ENCODE data around the gene TMEM259. TPM values are rescaled to one million over a fixed set of nuclear protein-coding genes. Genes with fewer than 3 reads are reported as not detected.
A peak's percentile ranks its signal among the peaks of the same experiment; 100 is the strongest.

Gene TMEM259
- total RNA-seq, 2 donors from 2014 or later, result 101 to 120 TPM

GRCh38 chr19:988081-988480 lies 32.8 kb downstream of the TMEM259 start:
- H3K27ac Mint-ChIP-seq, result no peak overlapping the region
- peaks cover 40% of the 10 kb centered on the region for H3K36me3 Mint-ChIP-seq (ENCODE audit: low read depth)
- no peaks in the 10 kb centered on the region for H3K27me3 Mint-ChIP-seq
- no peaks in the 10 kb centered on the region for H3K4me1 Mint-ChIP-seq
- ATAC-seq (replicated peaks), result no peak
- H3K4me3 Mint-ChIP-seq, result no peak overlapping the region
- H3K9me3 Mint-ChIP-seq, result no peaks in the 10 kb centered on the region

DNA sequence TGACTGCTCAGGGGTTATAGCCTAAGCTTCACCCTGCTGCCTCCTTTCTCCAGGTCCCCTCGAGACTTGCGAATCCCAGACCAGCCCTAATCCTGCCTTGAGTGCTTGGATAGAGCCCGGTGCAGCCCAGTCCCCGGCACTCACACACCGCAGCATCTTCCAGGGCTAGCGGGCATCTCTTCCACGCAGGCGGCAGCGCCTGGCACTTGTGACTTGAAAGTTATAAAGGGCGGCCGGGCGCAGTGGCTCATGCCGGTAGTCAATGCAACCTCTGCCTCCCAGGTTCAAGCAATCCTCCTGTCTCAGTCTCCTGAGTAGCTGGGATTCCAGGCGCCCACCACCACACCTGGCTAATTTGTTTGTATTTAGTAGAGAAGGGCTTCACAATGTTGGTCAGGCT lies 34.8 kb downstream of the TMEM259 start:
- ATAC-seq (replicated peaks), result no peak
- Mint-ChIP-seq H3K27me3 (no peaks in the 10 kb centered on the region), H3K36me3 (ENCODE audit: low read depth) (peaks cover 34% of the 10 kb centered on the region), H3K4me3 (peak overlapping the region; percentile 93), H3K4me1 (no peaks in the 10 kb centered on the region), H3K27ac (no peak overlapping the region), H3K9me3 (no peaks in the 10 kb centered on the region)

DNA sequence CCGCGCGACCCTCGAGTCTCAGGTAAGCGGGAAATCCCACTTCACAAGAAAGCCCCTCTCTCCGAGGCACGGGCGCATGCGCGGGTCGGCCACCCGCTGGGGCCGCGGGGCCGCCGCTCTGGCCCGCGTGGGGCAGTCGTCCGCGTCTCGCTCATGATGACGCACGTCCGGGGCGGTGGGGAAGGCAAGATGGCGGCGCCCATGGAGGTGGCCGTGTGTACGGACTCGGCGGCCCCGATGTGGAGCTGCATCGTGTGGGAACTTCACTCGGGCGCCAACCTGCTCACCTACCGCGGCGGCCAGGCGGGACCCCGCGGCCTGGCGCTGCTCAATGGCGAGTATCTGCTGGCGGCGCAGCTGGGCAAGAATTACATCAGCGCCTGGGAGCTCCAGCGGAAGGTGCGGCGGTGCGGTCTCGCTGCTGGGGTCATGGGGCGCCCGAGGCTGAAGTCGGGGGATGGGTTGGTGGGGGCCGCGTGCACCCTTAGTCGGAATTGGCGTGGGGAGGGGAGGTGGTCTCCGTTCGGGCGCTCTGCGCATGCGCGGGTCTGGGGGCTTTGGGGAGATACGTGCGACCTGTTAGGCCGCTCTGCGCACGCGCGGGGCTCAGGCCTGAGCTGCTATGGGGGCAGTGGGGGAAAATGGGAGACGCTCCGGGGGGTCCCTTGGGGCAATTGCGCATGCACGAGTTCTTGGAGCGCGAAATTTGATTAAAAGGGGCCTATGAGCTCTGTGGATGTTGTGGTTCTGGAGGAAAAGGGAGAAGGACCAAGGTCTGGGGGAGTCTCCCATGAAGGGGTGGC lies 36.6 kb downstream of the TMEM259 start, which contains the start of gene WDR18:
Gene WDR18, plus strand, starts transcription at position 181 of the 803 bp plus-strand sequence. Its CDS starts 9 bp downstream, at position 190.
- H3K27ac Mint-ChIP-seq, result peak within 1 kb of the TSS; percentile 87
- H3K9me3 Mint-ChIP-seq, result no peaks in the 10 kb centered on the region
- peak; percentile 93 for ATAC-seq (replicated peaks)
- no peaks in the 10 kb centered on the region for H3K4me1 Mint-ChIP-seq
- H3K36me3 Mint-ChIP-seq (ENCODE audit: low read depth), result peaks cover 34% of the 10 kb centered on the region
- peak within 1 kb of the TSS; percentile 93 for H3K4me3 Mint-ChIP-seq
- H3K27me3 Mint-ChIP-seq, result no peaks in the 10 kb centered on the region

DNA sequence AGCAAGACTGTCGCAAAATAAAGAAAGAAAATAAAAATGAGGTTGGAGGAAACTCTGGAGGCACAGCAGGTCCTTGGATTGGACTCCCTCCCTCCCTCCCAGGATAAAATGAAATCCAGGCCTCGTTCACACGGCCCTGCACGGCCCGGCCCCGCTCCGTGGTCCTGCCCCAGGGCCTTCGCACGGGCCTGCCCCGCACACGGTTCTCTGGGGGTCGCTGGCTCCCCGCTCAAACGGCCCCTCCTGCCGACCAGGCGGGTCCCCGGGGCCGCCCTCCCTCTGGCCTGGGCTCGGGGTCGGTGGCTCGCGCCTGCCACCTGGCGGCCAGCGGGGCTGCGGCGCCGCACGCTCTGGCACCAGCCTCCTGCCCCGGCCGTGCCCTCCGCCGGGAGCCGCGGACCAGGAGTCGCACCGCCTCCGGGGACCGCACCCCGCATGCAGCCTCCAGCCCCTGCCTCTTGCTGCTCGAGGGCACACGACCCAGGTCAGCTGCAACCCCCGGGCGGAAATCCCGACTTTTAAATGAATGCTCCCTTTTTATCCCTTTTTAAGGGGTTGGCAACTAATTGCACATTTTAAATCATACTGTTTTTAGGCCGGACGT lies 38.3 kb downstream of the TMEM259 start:
- peaks cover 18% of the 10 kb centered on the region for H3K36me3 Mint-ChIP-seq (ENCODE audit: low read depth)
- no peak overlapping the region for H3K27ac Mint-ChIP-seq
- H3K4me1 Mint-ChIP-seq, result no peaks in the 10 kb centered on the region
- peak; percentile 87 for ATAC-seq (replicated peaks)
- H3K4me3 Mint-ChIP-seq, result peak overlapping the region; percentile 93
- no peaks in the 10 kb centered on the region for H3K27me3 Mint-ChIP-seq
- H3K9me3 Mint-ChIP-seq, result no peaks in the 10 kb centered on the region

GRCh38 chr19:980133-980998 lies 40.6 kb downstream of the TMEM259 start:
- H3K27ac Mint-ChIP-seq, result no peak overlapping the region
- no peaks in the 10 kb centered on the region for H3K27me3 Mint-ChIP-seq
- peaks cover 5% of the 10 kb centered on the region for H3K36me3 Mint-ChIP-seq (ENCODE audit: low read depth)
- H3K4me3 Mint-ChIP-seq, result no peak overlapping the region
- ATAC-seq (replicated peaks), result no peak
- no peaks in the 10 kb centered on the region for H3K9me3 Mint-ChIP-seq
- H3K4me1 Mint-ChIP-seq, result no peaks in the 10 kb centered on the region

DNA sequence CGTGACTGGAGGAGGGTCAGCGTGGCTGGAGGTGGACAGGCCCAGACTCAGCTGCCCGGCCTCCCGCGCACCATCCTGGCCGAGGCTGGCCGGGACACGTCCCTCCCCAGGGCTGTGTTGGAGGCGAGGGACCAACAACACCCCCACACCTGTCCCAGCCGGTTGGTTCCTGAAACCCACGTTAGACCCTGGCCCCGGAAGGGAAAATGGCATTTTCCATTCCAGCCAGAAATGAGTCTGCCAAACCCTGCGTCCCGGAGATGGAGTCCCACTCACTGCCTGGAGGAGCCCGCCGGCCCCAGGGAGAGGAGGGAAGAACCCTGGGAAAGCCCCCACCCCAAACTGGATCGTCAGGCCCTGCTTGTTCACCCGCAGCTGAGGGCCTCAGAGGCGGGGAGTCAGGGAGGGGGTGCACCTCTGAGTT lies 41.6 kb downstream of the TMEM259 start:
- Mint-ChIP-seq H3K9me3 (no peaks in the 10 kb centered on the region), H3K27ac (no peak overlapping the region), H3K4me3 (no peak overlapping the region), H3K4me1 (no peaks in the 10 kb centered on the region), H3K27me3 (no peaks in the 10 kb centered on the region), H3K36me3 (ENCODE audit: low read depth) (peaks cover 4% of the 10 kb centered on the region)
- ATAC-seq (replicated peaks), result no peak

- no peak overlapping the region for H3K27ac Mint-ChIP-seq
- peaks cover 7% of the 10 kb centered on the region for H3K36me3 Mint-ChIP-seq (ENCODE audit: low read depth)
- peak; percentile 36 for ATAC-seq (replicated peaks)
- H3K27me3 Mint-ChIP-seq, result no peaks in the 10 kb centered on the region
- H3K9me3 Mint-ChIP-seq, result no peaks in the 10 kb centered on the region
- H3K4me1 Mint-ChIP-seq, result no peaks in the 10 kb centered on the region
- H3K4me3 Mint-ChIP-seq, result no peak overlapping the region
Observed at GRCh38 chr19:977058-977464, 43.9 kb downstream of the TMEM259 start.

DNA sequence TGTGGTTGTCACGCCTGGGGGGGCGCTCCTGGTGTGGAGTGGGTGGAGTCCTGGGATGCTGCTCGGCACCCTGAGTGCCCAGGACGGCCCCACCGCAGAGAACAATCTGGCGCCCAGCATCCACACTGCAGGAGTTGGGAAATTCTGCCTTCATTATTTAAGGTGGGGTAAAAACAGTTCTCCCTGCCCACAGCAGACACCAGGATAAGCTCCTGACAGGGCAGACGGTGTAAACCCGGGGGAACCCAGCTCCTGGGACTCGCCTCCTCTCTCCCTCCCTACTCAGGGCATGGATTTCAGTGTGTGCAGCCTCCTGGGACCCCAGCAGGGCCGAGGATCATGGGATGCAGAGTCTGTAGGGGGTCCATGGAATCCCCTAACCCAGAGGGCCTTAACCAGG lies 44.4 kb downstream of the TMEM259 start:
- H3K36me3 Mint-ChIP-seq (ENCODE audit: low read depth), result peaks cover 13% of the 10 kb centered on the region
- H3K27ac Mint-ChIP-seq, result no peak overlapping the region
- H3K9me3 Mint-ChIP-seq, result no peaks in the 10 kb centered on the region

DNA sequence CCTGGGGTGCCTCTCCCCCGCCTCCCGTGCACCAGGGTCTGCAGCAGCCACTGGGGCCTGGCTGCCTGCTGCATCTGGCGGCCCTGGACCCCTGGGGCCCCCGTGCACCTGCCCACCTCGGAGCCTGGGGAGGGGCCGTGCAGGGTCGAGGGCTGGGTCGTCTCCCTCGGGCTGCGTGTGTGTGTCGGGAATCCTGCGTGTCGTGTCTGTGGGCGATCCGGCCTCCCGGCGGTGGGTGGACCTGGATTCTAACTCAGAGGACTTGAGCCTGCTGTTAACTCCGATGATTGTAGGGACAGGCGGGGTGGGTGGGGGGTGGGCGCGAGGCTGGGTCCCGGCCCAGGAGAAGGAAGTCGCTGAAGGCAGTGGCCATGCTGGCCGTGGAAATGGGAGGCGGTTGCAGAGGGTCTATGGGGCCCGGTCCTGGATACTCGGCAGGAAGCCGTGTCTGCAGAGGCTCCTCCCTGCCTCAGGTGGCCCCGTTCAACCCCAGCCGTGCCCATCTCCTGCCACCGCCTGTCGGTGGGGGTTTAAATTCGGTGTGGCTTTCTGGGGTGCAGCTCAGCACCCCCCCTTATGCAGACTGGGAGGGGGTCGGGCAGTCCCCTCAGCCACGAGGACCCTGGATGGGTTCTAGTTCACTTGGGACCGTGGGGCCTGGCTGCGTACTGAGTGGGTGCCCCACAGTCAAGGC lies 46.2 kb downstream of the TMEM259 start:
- no peaks in the 10 kb centered on the region for H3K9me3 Mint-ChIP-seq
- no peaks in the 10 kb centered on the region for H3K4me1 Mint-ChIP-seq
- peaks cover 30% of the 10 kb centered on the region for H3K36me3 Mint-ChIP-seq (ENCODE audit: low read depth)
- H3K27me3 Mint-ChIP-seq, result no peaks in the 10 kb centered on the region
- no peak overlapping the region for H3K27ac Mint-ChIP-seq
- no peak for ATAC-seq (replicated peaks)
- H3K4me3 Mint-ChIP-seq, result no peak overlapping the region

More for the DNA sequence above, 44.4 kb downstream of the TMEM259 start:
- ATAC-seq (replicated peaks), result peak; percentile 25
- Mint-ChIP-seq H3K27me3 (no peaks in the 10 kb centered on the region), H3K4me3 (no peak overlapping the region), H3K4me1 (no peaks in the 10 kb centered on the region)

DNA sequence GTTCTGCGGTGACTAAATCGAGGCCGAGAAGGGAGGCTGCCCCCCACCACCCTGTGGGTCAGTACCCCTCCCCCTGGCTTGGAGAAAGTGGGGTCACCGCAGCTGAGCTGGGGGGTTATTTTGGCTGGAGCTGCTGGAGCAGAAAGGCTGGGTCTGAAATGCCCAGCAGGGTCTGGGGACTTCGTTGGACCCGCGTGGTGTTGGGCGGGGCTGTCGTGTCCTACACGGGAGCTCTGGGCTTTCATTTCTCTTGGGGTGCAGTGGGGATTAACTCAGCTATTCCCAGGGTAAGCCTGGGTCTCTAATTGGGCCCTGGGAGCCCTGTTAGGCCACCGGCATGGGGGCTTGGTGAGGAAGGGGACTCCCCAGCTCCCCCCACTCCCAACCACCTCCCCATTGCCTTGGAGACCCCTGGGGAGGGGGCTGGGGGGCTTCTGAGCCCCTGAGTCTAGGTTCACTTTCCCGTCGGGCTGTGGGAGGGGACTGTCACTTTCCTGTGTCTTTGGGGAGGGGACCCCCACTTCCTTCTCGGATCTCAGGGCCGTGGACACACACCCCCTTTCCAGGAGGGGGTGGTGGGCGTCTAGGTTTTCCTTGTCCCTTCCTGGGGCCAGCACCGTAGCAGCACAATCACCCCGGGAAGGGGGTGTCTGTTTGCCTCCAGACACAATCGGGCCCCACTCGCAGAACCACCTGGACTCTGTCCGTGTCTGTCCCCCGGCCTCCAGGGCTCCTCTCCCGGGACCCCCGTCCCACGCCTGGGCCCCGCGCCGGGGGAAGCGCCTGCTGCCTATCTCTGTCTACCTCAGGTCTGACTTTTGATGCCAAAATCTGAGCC lies 47.0 kb downstream of the TMEM259 start:
- H3K4me1 Mint-ChIP-seq, result no peaks in the 10 kb centered on the region
- no peak overlapping the region for H3K4me3 Mint-ChIP-seq
- no peak overlapping the region for H3K27ac Mint-ChIP-seq
- H3K27me3 Mint-ChIP-seq, result no peaks in the 10 kb centered on the region
- no peak for ATAC-seq (replicated peaks)
- H3K36me3 Mint-ChIP-seq (ENCODE audit: low read depth), result peaks cover 38% of the 10 kb centered on the region
- no peaks in the 10 kb centered on the region for H3K9me3 Mint-ChIP-seq

DNA sequence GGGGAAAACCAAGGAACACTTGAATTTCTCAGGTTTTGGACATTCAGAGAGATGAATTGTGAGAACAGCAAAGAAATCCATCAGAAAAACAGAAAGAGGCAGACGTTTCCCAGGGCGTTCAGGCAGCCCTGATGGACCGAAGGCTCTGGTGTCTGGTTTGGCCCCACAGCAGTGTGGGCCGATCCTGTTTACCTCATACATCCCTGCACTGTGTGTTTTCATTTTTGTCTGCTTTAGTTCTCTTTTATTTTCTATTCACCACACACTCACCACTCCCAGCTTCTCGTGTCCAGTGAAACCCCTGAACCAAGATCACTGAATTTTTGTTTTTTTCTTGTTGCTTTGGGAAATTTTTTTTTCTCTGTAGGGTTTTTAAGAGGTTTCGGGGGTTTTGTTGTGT lies 48.6 kb downstream of the TMEM259 start:
- ATAC-seq (replicated peaks), result no peak
- no peaks in the 10 kb centered on the region for H3K27me3 Mint-ChIP-seq
- peaks cover 55% of the 10 kb centered on the region for H3K36me3 Mint-ChIP-seq (ENCODE audit: low read depth)
- no peak overlapping the region for H3K4me3 Mint-ChIP-seq
- H3K9me3 Mint-ChIP-seq, result no peaks in the 10 kb centered on the region
- H3K4me1 Mint-ChIP-seq, result no peaks in the 10 kb centered on the region
- H3K27ac Mint-ChIP-seq, result no peak overlapping the region

- Mint-ChIP-seq H3K27me3 (no peaks in the 10 kb centered on the region), H3K36me3 (ENCODE audit: low read depth) (peaks cover 59% of the 10 kb centered on the region), H3K9me3 (no peaks in the 10 kb centered on the region), H3K4me1 (no peaks in the 10 kb centered on the region), H3K27ac (no peak overlapping the region), H3K4me3 (no peak overlapping the region)
- no peak for ATAC-seq (replicated peaks)
Observed at GRCh38 chr19:971795-972194, 49.1 kb downstream of the TMEM259 start.

GRCh38 chr19:970695-971094 lies 50.2 kb downstream of the TMEM259 start:
- no peak overlapping the region for H3K4me3 Mint-ChIP-seq
- H3K27me3 Mint-ChIP-seq, result no peaks in the 10 kb centered on the region
- no peaks in the 10 kb centered on the region for H3K4me1 Mint-ChIP-seq
- no peak for ATAC-seq (replicated peaks)
- H3K27ac Mint-ChIP-seq, result no peak overlapping the region
- no peaks in the 10 kb centered on the region for H3K9me3 Mint-ChIP-seq
- peaks cover 70% of the 10 kb centered on the region for H3K36me3 Mint-ChIP-seq (ENCODE audit: low read depth)
